M059J (cell line): Measurements from ENCODE around the gene AS3MT. TPM values are rescaled to one million over a fixed set of nuclear protein-coding genes. Genes with fewer than 3 reads are reported as not detected.
"Not testable (repeated sequence)": the region's sequence is repeated elsewhere in the genome, so short reads cannot be mapped to it uniquely, and the experiment has no call there.

ENCODE experiments used
- DNase-seq: peaks from one replicate; pipeline ENCODE4 v3.0.0-alpha.2; 2012; ENCODE audit warnings: low read depth
- total RNA-seq: library from RNA; depleted of rRNA; stranded (reverse); fragments of >200 nt; shearing (Covaris generic); gene quantifications from 2 replicates; pipeline ENCODE4 v1.2.3, GENCODE V29; 2014

AS3MT gene
- total RNA-seq, 1 experiment from 2014 or later: 1.5 TPM

- no peak for DNase-seq
These were observed 50.1 kb downstream of the AS3MT start for GRCh38 chr10:102919246-102919959.

- peak; percentile 14 for DNase-seq
These were observed 50.9 kb downstream of the AS3MT start for GRCh38 chr10:102919992-102920739.

GRCh38 chr10:102923601-102924000 lies 54.3 kb downstream of the AS3MT start:
- no peak for DNase-seq

GRCh38 chr10:102926842-102927241 lies 57.6 kb downstream of the AS3MT start:
- DNase-seq: no peak

GRCh38 chr10:102927311-102928010 lies 58.2 kb downstream of the AS3MT start:
- DNase-seq: no peak

GRCh38 chr10:102928442-102928841 lies 59.2 kb downstream of the AS3MT start:
- not testable (repeated sequence) for DNase-seq

GRCh38 chr10:102930720-102931119 lies 61.5 kb downstream of the AS3MT start:
- DNase-seq: no peak

- peak; percentile 17 for DNase-seq
These were observed 62.4 kb downstream of the AS3MT start for GRCh38 chr10:102931643-102932042.

GRCh38 chr10:102935505-102935904 lies 66.2 kb downstream of the AS3MT start:
- no peak for DNase-seq

- no peak for DNase-seq
These were observed 66.8 kb downstream of the AS3MT start for GRCh38 chr10:102935939-102936605.

GRCh38 chr10:102941401-102941800 lies 72.1 kb downstream of the AS3MT start:
- DNase-seq: no peak

GRCh38 chr10:102945449-102945848 lies 76.2 kb downstream of the AS3MT start:
- DNase-seq: no peak

- DNase-seq: no peak
These were observed 76.7 kb downstream of the AS3MT start for GRCh38 chr10:102945962-102946361.

GRCh38 chr10:102946992-102947391 lies 77.7 kb downstream of the AS3MT start:
- DNase-seq: no peak

GRCh38 chr10:102948176-102948575 lies 78.9 kb downstream of the AS3MT start:
- no peak for DNase-seq

GRCh38 chr10:102948786-102949185 lies 79.5 kb downstream of the AS3MT start:
- no peak for DNase-seq

- no peak for DNase-seq
These were observed 80.6 kb downstream of the AS3MT start for GRCh38 chr10:102949916-102950315.

GRCh38 chr10:102951316-102951715 lies 82.0 kb downstream of the AS3MT start:
- peak; percentile 32 for DNase-seq
